Measurements from ENCODE around the gene GRIK3.
"Not testable (repeated sequence)": the region's sequence is repeated elsewhere in the genome, so short reads cannot be mapped to it uniquely, and the experiment has no call there.

The GRIK3 gene

DNA sequence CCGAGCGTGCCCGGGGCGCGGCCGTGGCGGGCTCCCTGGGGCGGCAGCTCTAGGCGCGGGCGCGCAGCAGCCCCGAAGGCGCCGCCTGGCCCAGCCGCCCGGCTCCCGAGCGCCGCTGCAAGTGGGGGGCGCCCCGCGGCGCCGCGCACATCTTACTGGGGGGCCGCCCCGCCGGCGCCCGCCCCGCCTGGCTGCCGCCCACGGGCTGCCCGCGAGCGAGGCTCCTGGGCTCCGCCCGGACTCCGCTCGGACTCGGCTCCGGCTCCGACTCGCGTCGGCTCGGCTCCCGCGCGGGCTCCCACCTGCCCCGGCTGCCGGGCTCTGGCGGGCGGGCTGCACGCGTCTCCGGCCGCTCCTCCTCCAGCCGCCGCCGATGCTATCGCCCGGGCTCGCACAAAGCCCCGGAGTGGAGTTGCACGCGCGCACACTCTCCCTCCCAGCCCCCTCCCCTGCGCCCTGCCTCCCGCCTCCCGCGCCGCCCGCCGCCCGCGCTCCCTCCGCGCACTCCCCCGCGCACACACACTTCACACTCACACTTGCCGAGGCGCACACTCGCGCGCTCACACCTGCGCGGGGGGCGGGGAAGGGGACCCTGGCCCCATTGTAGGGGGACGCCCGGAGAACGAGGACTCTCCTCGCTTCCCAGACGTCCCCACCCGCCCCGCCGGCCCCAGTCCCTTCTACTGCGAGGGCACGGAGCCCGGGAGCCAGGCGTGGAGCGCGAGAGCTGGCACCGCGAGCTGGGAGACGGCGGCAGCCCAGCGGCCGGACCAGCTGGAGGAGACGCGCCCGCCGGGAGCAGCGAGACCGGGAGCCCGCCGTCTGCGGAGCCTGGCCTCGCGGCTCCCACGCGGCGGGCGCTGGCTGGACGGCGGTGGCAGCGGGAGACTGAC, at the start of gene GRIK3:
Gene GRIK3 (minus strand): TSS at position 395 of the 893 bp plus-strand sequence. CDS start 407 bp downstream, outside the sequence.
- DNase-seq = no peak

DNA sequence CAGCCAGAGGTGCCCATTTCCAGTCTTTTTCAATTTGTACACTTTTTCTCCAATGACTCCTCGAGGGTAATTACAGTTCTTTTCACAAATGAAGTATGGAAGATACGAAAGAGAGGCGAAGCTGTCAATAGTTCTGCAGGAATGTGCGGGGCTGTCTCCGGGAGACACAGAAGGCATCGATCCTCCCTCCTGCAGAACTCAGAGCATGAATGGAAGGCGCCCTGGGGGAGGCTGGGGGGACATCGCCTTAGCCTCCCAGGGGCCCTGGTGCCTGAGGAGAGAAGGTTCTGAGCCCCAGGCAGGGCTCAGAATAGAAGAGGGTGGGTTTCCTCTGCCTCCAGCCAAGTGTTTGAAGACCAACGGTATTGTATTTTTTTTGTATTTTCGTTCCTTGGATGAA, 49.7 kb upstream of the GRIK3 start:
- no peak for DNase-seq

DNA sequence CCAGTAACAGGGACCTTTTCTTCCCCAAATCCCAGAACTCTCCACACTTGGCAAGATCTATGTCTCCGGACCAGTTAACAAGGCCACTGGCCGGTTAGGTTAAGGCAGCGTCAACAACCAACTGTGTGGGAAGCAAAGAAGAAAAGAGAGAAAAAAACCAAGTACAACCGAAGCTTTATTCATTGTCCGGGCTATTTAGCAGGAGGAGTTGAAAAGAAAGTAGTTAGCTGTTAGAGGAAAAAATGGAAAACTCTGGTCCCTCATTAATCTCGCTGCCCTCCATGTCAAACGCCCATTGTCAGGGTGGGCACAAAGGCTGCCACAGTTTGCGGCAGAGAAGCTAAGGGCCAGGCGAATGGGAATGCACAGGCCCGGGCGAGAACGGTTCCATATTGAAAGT, 49.3 kb upstream of the GRIK3 start:
- no peak for DNase-seq

DNA sequence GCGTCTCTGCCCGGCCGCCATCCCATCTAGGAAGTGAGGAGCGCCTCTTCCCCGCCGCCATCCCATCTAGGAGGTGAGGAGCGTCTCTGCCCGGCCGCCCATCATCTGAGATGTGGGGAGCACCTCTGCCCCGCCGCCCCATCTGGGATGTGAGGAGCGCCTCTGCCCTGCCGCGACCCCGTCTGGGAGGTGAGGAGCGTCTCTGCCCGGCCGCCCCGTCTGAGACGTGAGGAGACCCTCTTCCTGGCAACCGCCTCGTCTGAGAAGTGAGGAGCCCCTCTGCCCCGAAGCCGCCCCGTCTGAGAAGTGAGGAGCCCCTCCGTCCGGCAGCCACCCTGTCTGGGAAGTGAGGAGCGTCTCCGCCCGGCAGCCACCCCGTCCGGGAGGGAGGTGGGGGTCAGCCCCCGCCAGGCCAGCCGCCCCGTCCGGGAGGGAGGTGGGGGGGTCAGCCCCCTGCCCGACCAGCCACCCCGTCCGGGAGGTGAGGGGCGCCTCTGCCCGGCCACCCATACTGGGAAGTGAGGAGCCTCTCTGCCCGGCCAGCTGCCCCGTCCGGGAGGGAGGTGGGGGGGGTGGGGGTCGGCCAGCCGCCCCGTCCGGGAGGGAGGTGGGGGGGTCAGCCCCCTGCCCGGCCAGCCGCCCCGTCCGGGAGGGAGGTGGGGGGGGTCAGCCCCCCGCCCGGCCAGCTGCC, 46.1 kb upstream of the GRIK3 start:
- DNase-seq = not testable (repeated sequence)

DNA sequence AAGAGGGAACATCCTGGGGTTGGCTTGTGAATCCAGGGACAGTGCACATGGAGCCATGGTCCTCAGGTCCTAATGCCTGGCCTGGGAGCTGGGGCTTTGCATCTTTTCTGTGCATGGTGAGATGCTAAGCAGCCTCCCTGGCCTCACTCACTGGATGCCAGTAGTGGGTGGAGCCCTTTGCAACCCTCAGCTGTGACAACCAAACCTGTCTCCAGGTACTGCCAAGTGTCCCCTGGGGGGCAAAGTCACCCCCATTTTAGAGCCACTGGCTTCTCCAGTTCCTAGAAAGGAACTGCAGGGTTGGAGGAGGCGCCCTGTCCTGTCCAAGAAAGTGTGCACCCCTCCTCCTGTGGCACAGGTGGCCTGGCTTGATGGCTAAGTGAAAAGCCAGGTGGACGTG, 44.6 kb upstream of the GRIK3 start:
- no peak for DNase-seq

DNA sequence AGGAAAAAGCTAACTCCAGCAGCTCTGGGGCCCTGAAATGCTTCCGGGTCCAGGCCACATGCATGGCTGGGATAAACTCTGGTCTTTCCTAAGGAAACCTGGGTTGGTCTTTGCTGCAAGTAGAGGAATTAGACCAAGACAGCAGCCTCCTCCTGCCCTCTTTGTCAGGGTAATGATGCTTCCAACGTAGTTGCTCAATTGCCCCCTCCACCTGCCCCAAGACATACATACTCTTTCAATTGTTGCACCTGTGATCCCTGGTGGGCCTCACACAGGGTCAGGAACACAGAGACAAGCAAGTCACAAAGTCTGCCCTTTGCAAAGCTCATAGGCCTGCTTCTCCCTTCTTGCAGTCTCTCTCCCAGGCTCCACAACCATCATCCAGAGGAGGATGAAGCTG, 41.9 kb upstream of the GRIK3 start:
- no peak for DNase-seq

DNA sequence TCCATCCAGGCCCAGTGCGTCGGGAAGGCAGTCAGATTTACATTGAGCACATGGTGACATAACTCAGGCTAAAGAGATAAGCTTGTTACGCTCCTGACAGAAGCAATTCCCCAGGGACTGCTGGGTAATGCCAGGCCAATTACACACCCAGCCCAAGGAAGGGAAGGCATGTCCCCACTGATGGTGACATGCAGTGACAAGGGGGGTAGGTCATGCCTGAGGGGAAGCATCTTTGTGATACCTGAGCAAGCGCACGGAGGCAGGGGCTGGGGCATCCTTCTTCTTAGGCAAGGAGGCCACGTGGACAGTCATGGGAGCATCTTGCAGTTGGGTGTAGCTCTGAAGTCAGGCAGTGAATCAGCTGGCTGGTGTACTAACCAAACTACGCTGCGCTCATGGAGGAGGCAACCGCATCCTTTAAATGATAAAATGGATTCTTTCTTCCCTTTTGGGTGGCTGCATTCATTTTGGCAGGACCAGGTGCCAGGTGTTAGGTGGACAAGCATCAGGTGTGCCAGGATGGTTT, 39.6 kb upstream of the GRIK3 start:
- no peak for DNase-seq

DNA sequence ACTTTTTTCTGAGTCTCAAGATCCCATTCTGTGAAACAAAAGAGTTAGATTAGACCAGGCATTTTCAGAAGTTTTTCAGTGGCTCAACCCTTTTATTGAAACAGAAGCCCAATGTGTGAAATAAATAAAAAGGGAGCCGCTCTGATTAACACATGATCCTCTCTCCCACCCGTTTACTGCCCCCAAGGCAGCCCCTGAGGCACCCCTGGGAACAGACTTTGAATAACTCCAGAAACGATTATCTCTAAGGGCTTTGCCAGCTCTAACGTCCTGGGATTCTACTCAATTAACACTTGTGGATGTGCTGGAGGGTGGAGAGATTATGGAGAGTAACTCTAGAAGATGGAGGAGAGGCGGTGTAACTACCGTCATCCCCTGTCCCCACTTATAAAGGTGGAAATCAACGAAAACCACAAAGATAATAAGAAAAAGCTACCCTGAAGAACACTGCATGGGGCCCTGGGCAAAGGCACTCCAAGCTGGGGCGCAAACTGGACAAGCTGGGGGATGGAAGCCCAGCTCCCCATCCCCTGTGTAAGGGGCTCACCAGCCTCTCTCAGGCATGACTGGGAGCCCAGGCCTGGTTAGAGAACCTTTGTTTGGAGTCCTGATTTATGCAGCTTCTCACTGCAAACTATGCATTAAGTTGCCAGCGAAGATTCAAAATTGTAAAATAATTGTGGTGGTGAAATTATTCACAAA, 39.0 kb upstream of the GRIK3 start:
- DNase-seq = no peak

DNA sequence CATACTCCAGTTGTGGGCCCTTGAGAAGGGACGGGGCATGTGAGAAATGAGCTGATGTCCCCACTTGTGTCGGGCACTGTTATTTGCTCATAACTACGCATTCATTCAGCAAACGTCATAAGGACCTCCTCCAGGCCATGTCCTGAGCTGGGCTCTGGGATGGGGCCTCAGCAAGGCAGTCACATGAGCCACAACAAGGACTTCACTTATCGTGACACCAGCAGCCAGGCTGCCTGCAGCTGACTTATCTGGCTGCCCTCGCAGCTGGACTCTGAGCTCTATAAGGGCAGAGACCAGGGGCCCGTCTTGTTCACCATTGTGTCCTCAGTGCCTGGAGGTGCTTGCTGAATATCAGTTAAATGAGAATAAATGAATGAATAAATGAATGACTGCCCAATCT, 37.5 kb upstream of the GRIK3 start:
- no peak for DNase-seq

DNA sequence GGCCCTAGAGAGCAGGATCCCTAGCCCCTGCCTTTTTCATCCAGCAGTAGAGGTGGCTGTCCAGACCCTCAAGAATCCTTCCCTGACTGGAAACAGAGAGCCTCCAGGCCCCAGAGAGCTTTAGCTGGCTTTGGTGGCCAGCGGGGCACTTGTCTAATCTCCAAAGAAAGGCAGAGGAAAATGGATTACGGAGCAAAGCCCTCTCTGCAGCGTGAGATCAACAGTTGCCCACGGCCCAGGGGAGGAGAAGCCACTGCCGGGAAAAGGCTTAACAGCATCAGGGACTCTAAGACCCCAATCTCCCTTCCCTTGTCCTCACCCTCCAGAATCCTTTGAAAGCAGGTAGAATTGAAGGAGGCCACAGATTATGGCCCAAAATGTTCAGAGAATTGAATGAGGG, 35.8 kb upstream of the GRIK3 start:
- DNase-seq = no peak

DNA sequence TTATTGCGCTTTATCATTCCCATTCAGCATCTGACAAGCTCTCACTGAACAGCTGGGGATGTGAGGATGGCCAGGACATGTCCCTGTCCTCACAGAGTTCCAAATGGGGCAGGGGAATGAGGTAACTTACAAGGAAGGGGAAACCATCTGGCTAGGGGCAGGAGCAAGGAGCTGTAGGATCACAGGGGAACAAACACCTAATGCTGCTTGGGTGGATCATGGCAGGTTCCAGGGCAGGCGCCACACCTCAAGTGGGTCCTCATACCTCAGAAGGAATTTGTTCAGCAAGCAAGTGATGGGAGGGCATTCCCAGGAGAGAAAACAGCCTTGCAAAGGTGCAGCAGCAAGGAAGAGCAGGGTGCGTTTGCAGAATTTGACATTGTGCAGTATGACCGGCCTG, 35.1 kb upstream of the GRIK3 start:
- DNase-seq = no peak

DNA sequence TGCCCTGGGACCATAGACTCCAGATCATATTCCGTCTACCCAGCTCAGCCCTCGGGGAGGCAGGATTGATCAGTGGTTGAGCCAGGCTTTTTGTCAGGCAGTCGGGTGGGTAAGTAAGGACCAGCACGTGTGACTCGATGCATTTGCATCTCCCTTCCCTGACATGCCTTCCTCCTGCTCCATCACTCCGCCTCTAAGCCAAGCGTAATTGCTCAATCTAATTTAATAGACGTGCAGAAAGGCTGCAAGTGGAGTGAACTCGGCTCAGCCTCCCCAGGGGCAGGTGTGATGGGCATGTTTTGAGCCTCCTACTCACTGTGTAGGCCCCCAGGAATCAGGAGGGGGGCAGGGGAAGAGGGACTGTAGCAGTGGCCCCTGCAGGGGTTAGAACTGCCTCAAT, 34.6 kb upstream of the GRIK3 start:
- DNase-seq = no peak

DNA sequence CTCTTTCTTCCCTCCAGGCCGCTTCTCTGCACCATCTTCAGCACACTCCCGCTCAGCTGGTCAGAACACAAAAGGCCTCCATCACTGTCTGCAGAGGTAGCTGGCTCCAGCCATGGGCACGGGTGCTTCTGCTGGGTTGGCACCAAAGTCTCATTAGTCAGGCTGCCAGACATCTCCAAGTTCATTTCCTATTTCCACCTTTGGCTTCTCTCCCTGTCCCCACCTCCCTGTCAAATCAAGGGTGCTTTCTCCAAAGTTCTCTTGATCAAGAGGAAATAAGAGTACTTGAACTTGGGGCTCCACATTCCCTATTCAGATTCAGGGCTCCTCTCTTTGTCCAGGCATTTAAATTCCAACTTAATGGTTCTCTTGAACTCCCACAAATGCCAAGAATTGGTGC, 33.9 kb upstream of the GRIK3 start:
- no peak for DNase-seq

DNA sequence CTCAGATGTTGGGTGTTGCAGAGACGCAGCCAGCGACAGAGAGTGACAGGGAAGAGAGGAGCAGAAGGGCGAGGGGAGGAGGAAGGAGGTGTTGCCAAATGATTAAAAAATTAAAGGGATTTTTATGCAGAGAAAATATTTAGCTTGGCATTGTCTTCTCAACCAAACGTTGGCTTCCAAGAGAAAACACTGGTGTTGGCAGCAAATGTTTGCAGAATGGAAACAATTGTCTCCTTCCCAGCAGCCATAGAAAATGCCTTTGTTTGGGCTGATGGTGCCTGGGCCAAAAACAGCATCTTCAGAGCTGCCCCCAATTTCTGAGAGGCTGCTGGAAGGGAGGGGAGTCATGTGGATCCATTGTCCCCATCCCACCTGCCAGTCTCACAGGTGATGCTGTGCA, 29.7 kb upstream of the GRIK3 start:
- DNase-seq = no peak

DNA sequence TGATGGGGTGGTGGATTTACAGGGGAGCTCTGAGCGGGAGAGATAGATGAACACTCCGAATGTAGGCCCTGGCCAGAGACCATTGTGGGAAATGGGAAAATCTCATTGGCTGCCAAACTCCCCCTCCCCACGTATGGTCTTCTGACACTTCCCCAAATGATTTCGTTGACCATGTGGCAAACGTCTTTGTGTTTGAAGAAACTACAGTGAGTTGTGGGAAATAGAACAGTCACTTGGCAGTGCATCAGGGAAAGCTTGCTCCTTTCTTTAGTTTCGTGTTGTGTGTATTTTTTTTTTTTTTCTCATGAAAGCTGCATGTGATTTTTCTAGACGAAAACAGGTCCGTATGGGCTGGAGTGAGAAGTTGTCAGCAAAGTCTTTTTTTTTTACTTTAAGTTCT, 25.0 kb upstream of the GRIK3 start:
- DNase-seq = no peak

DNA sequence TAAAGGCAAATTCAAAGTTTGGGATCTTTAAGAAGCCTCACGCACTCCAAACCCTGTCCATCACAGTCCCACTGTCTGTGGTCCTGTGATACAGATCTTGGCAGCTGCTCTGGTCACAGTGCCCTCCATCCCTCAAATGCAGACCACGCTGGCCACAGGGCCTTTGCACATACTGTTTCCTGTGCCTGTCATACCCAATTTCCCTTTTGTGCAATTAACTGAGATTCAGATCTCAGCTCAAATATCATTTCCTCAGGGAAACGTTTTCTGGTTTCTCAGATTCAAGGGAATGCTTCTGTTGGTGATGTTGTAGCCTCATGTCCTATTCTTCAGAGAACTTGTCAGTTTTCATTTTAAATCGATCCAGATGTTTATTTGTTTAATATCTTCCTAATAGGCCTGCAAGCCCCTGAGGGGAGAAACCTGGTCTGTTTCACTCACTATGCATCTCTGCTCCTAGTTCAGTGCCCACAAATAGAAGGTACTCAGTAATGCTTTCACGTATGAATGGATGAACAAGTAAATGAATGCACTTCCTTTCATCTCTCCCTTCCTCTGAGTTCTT, 24.2 kb upstream of the GRIK3 start:
- DNase-seq = no peak

DNA sequence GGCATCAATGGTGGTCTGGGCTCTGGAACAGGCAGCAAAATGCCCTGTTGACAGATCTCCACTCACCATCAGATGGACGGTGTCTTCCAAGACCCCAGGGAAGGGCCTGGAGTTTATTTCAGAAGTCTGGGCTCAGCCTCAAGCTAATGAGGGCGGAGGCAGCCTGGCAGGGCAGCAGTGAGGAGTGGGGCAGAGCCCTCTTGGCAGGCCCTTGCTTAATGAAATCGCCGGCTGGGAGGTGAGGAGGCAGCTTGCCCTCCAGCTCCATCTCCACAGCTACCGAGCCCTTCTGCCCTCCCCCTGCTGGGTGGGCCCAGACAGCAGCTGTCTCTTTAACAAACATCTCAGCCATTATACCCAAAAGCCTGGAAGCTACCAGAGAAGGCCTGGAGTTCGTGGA, 22.0 kb upstream of the GRIK3 start:
- no peak for DNase-seq

DNA sequence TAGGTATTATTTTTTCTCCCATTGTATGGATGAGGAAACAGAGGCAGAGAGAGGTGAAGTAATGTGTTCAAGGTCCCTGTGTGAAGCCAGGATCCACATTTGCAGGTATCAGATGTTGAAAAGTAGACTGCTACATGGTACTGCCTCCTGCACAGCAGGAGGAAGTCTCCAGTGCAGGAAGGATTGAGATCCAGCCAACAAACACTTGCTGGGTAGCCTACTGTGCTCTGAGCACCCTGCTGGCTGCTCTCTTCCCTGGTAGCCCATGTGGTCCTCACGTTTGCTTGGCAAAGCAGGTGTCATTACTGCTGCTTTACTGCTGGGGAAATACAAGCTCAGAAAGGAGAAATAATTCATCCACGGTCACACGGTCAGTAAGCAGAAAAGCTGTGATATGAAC, 21.3 kb upstream of the GRIK3 start:
- no peak for DNase-seq

DNA sequence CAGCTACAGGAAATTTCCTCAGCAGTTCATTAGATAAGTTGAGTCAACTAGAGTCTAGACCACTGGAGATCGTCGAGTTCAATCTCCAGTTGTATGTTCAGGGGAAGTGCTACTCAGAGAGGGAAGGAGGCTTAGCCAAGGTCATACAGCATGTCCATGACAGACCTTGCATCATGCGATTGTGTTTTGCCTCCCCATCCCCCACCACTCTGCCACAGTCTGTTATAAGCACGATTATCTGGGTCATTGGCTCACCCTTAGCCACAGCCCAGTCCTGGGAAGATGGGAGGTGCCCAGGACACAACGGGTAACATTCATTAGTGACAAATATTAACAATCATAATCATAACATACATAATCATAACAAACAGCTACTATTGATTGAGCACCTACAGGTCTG, 18.9 kb upstream of the GRIK3 start:
- no peak for DNase-seq

DNA sequence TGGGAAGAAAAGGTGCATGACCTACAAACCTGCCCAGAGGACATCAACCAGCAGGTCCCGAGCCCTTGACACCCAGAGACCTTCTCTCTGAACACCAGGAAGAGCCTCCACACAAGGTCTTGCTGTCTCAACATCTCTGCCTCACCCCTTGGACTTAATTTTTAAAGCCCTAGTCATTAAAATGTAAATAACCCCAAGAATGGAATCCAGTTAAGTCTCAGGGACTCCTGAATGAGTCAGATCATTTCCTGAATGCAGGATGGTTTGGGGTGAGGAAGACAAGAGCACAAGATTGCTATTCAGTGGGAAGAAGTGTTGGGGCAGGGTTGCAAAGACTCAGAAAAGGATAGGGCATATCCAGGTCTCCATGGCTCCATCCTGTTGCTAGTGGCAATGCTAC, 17.8 kb upstream of the GRIK3 start:
- no peak for DNase-seq

DNA sequence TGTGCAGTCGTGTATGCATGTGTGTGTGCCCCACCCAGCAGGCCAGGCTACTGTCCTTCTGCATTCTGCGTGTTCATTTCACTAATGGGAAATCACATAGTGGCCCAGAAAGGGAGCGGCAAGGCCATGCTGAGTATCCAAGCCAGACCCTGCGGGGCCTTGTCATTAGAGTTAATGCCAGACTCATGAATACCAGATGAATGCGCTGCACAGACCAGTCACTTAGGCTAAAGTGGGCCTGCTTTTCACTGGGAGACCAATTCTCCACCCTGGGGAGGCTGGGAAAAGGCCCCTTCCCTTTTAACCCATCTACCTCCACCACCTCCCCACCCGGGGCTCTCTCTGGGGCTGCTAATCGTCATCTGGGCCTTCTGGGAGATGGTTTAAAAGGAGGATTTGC, 17.0 kb upstream of the GRIK3 start:
- DNase-seq = no peak

DNA sequence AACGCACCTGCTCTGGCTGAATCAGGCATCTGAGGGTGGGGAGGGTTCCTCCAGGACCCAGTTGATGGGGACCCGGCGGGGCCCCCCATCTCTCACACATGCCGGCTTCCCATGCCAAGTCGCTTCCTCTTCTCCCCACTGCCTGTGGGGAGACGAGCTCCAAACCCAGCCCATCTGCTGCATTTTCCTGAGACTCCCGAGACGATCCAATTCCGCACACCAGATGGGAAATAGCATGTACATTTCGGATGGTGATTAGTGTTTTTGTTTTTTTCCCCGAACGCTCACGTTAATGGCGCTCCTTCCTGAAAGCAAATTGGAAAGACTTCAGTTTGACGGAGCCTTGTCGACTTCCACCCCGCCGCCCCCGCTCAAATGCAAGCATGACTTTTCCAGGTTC, 13.2 kb upstream of the GRIK3 start:
- no peak for DNase-seq

DNA sequence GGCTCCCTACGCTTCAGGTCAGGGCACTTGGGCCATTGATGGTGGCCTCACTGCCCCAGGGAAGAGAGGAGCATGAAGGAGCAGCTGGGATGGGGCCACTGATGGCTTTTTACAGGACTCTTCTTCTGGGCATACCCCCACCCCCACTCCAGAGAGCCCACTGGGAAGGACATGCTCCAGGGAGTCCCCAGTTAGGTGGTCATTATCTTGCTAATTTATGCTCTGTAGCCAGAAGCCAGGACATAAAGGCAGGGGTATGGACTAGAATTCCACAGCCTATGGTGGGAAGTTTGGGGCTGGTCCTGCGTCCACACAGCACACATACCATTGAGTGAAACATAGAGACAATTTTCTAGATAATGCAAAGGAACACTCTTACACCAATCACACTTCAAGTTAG, 8.8 kb upstream of the GRIK3 start:
- no peak for DNase-seq
